Skeletal muscle satellite cell (primary cell): Measurements from ENCODE around the gene LANCL2.

Experiments used
- H3K27me3 ChIP-seq: 2 replicates; pipeline ENCODE4 v1.7.0; 2013; ENCODE audit warnings: low read length; ENCODE audit not compliant: control insufficient read depth, insufficient read depth
- H3K36me3 ChIP-seq: 2 replicates; pipeline ENCODE4 v1.7.0; 2013; ENCODE audit warnings: mild to moderate bottlenecking, control low read depth, low read length; ENCODE audit not compliant: insufficient read depth
- H3K4me1 ChIP-seq: 2 replicates; pipeline ENCODE4 v1.7.0; 2013; ENCODE audit warnings: low read length; ENCODE audit not compliant: control insufficient read depth, insufficient read depth
- H3K4me2 ChIP-seq: 2 replicates; pipeline ENCODE4 v1.7.0; 2013; ENCODE audit warnings: mild to moderate bottlenecking, low read length
- H3K4me3 ChIP-seq: 2 replicates; pipeline ENCODE4 v1.7.0; 2013; ENCODE audit warnings: low read length
- H3K9ac ChIP-seq: 2 replicates; pipeline ENCODE4 v1.7.0; 2013; ENCODE audit warnings: mild to moderate bottlenecking, low read depth, low read length, moderate library complexity
- H3K9me3 ChIP-seq: replicated peaks from 2 replicates; pipeline ENCODE4 v1.7.0; 2013; ENCODE audit warnings: mild to moderate bottlenecking, control low read depth, low read length

The LANCL2 gene

GRCh38 chr7:55475855-55476803 is 111.0 kb downstream of the LANCL2 start:
- H3K9me3 ChIP-seq = no peaks in the 10 kb centered on the region
- peaks cover 38% of the 10 kb centered on the region for H3K4me1 ChIP-seq
- no peak overlapping the region for H3K4me3 ChIP-seq
- H3K36me3 ChIP-seq = peaks cover 7% of the 10 kb centered on the region
- H3K4me2 ChIP-seq = peak overlapping the region; percentile 12
- H3K27me3 ChIP-seq = no peaks in the 10 kb centered on the region
- peak overlapping the region; percentile 22 for H3K9ac ChIP-seq

GRCh38 chr7:55476852-55477780 is 112.0 kb downstream of the LANCL2 start:
- Histone ChIP-seq H3K27me3 (no peaks in the 10 kb centered on the region), H3K9ac (peak overlapping the region; percentile 52), H3K36me3 (peaks cover 7% of the 10 kb centered on the region), H3K4me1 (peaks cover 38% of the 10 kb centered on the region), H3K9me3 (no peaks in the 10 kb centered on the region), H3K4me3 (peak overlapping the region; percentile 39), H3K4me2 (peak overlapping the region; percentile 66)

GRCh38 chr7:55477781-55478374 is 112.7 kb downstream of the LANCL2 start:
- peaks cover 38% of the 10 kb centered on the region for H3K4me1 ChIP-seq
- peaks cover 7% of the 10 kb centered on the region for H3K36me3 ChIP-seq
- H3K9me3 ChIP-seq = no peaks in the 10 kb centered on the region
- peak overlapping the region; percentile 39 for H3K4me3 ChIP-seq
- H3K4me2 ChIP-seq = peak overlapping the region; percentile 66
- H3K27me3 ChIP-seq = no peaks in the 10 kb centered on the region
- H3K9ac ChIP-seq = peak overlapping the region; percentile 52

GRCh38 chr7:55478700-55479099 is 113.6 kb downstream of the LANCL2 start:
- Histone ChIP-seq H3K27me3 (no peaks in the 10 kb centered on the region), H3K4me2 (peak overlapping the region; percentile 66), H3K4me3 (peak overlapping the region; percentile 31), H3K4me1 (peaks cover 38% of the 10 kb centered on the region), H3K9me3 (no peaks in the 10 kb centered on the region), H3K36me3 (peaks cover 7% of the 10 kb centered on the region), H3K9ac (peak overlapping the region; percentile 31)

- Histone ChIP-seq H3K4me3 (no peak overlapping the region), H3K9ac (no peak overlapping the region), H3K4me1 (peaks cover 27% of the 10 kb centered on the region), H3K9me3 (no peaks in the 10 kb centered on the region), H3K4me2 (no peak overlapping the region), H3K27me3 (no peaks in the 10 kb centered on the region), H3K36me3 (peaks cover 14% of the 10 kb centered on the region)
Observed at GRCh38 chr7:55481155-55481554, 116.0 kb downstream of the LANCL2 start.

GRCh38 chr7:55483046-55483445 is 117.9 kb downstream of the LANCL2 start:
- no peak overlapping the region for H3K4me2 ChIP-seq
- no peaks in the 10 kb centered on the region for H3K9me3 ChIP-seq
- no peak overlapping the region for H3K9ac ChIP-seq
- no peak overlapping the region for H3K4me3 ChIP-seq
- H3K4me1 ChIP-seq = peaks cover 9% of the 10 kb centered on the region
- peaks cover 15% of the 10 kb centered on the region for H3K36me3 ChIP-seq
- no peaks in the 10 kb centered on the region for H3K27me3 ChIP-seq
